Omental fat pad (tissue), 4 donors: ENCODE results near the gene ISG20. TPM values are rescaled to one million over a fixed set of nuclear protein-coding genes. Genes with fewer than 3 reads are reported as not detected.

Experiments
- ATAC-seq: fragments of 150-250 bp; one replicate; pipeline ENCODE4 v1.9.1; 2016; ENCODE audit warnings: mild to moderate bottlenecking, moderate library complexity; ENCODE audit not compliant: low FRiP score
- DNase-seq: peaks from one replicate; pipeline ENCODE4 v3.0.0-alpha.2; 2019; ENCODE audit warnings: low spot score
- CTCF ChIP-seq, 3 donors: fragments of 450-650 bp; IDR thresholded peaks; one replicate each; pipeline ENCODE4 v1.5.1; 2016 to 2017; ENCODE audit warnings: antibody characterized with exemption in 3 of 3, mild to moderate bottlenecking in 3 of 3, moderate library complexity in 2 of 3
- total RNA-seq, 4 donors: library from RNA; depleted of rRNA; stranded (reverse); fragments of >200 nt; gene quantifications; one replicate each; pipeline ENCODE4 v1.1.0, GENCODE V29; 2016

The ISG20 gene
- total RNA-seq, 4 donors from 2014 or later: 21.3 to 41.0 (median 27.8) TPM

GRCh38 chr15:88661041-88661700 lies 22.4 kb downstream of the ISG20 start:
- ATAC-seq (no peak), DNase-seq (no peak)
- TF ChIP-seq CTCF (IDR thresholded peaks at IDR 0.05): no peak

GRCh38 chr15:88661761-88662556 lies 23.1 kb downstream of the ISG20 start:
- ATAC-seq (no peak), DNase-seq (no peak)
- no peak for TF ChIP-seq CTCF (IDR thresholded peaks at IDR 0.05)

DNA sequence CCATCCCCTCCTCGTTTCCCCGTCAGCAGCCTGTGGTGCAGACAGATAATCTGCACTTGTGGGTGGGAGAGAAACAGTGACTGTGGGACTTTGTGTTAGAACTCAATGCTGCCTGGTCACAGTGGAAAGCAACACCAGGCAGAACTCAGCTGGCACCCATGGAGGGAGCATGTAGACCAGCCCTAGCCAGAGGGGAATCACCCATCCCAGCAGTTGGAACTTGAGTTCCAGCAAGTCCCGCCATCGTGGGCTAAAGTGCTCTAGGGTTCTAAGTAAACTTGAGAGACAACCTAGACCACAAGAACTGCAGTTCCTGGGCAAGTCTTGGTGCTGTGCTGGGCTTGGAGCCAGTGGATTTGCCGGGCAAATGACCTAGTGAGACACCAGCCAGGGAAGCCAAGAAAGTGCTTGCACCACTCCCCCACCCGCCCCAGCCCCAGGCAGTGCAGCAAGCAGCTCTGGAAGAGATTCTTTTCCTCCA lies 24.4 kb downstream of the ISG20 start:
- ATAC-seq (no peak), DNase-seq (no peak)
- no peak for TF ChIP-seq CTCF (IDR thresholded peaks at IDR 0.05)

- no peak for ATAC-seq
- no peak for DNase-seq
- TF ChIP-seq CTCF (IDR thresholded peaks at IDR 0.05): no peak
Observed at GRCh38 chr15:88664151-88664778, 25.4 kb downstream of the ISG20 start.

DNA sequence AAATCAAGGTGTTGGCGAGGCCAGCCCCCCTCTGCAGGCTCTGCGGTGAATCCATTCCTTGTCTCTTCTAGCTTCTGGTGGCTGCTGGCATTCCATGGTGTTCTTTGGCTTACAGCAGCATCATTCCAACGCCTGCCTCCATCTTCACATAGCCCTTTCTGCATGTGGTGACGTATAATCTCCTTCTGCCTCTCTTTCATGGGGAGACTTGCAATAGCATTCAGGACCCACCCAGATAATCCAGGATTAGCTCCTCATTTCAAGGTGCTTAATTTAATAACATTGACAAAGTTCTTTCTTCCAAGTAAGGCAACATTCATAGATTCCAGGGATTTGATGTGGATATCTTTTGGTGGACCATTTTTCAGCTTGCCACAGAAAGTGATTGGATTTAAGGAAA lies 35.8 kb downstream of the ISG20 start:
- ATAC-seq (no peak), DNase-seq (no peak)
- no peak for TF ChIP-seq CTCF (IDR thresholded peaks at IDR 0.05)

- no peak for TF ChIP-seq CTCF (IDR thresholded peaks at IDR 0.05)
- DNase-seq: no peak
- no peak for ATAC-seq
Observed at GRCh38 chr15:88678755-88679154, 39.9 kb downstream of the ISG20 start.
